IPS-15b (cell line): ENCODE measurements around the gene AHCYL2.
"Not testable (repeated sequence)": the region's sequence is repeated elsewhere in the genome, so short reads cannot be mapped to it uniquely, and the experiment has no call there.

Source experiments
- H3K27me3 ChIP-seq: one replicate; pipeline ENCODE4 v1.6.1; 2013; ENCODE audit warnings: low read length; ENCODE audit not compliant: control insufficient read depth, insufficient read depth
- H3K36me3 ChIP-seq: one replicate; pipeline ENCODE4 v1.6.1; 2013; ENCODE audit warnings: low read length; ENCODE audit not compliant: control insufficient read depth, insufficient read depth
- H3K4me1 ChIP-seq: one replicate; pipeline ENCODE4 v1.6.1; 2013; ENCODE audit warnings: mild to moderate bottlenecking, low read length; ENCODE audit not compliant: control insufficient read depth, insufficient read depth
- H3K4me3 ChIP-seq: one replicate; pipeline ENCODE4 v1.5.1; 2013; ENCODE audit warnings: low read depth, low read length
- H3K9ac ChIP-seq: one replicate; pipeline ENCODE4 v1.6.1; 2013; ENCODE audit warnings: low read depth, mild to moderate bottlenecking, low read length
- H3K9me3 ChIP-seq: one replicate; pipeline ENCODE4 v1.6.1; 2013; ENCODE audit warnings: mild to moderate bottlenecking, low read length; ENCODE audit not compliant: control insufficient read depth, insufficient read depth

AHCYL2 gene

GRCh38 chr7:129212126-129212525 is 12.7 kb upstream of the AHCYL2 start:
- Histone ChIP-seq H3K4me1 (no peaks in the 10 kb centered on the region), H3K9ac (no peak overlapping the region), H3K27me3 (no peaks in the 10 kb centered on the region), H3K4me3 (no peak overlapping the region), H3K36me3 (peaks cover 40% of the 10 kb centered on the region), H3K9me3 (no peaks in the 10 kb centered on the region)

DNA sequence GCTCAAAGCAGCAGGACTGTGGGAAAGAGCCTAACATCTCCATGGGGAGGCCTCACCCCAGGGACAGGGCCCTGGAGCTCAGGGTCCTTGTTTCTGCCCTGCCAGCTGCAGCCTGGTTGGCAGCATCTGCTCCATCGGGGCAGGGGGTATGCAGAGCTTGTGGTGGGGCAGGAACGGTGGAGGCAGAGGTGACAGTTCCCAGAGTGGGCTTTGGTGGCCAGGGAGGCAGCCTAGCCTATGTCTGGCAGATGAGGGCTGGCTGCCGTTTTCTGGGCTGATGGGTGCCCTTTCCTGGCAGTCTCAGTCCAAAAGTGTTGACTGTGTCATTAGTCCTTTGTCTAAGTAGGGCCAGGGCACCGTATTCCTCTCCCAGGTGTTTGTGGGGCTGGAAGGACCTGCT is 12.2 kb upstream of the AHCYL2 start:
- H3K4me1 ChIP-seq: no peaks in the 10 kb centered on the region
- H3K36me3 ChIP-seq: peaks cover 39% of the 10 kb centered on the region
- H3K4me3 ChIP-seq: no peak overlapping the region
- no peak overlapping the region for H3K9ac ChIP-seq
- H3K9me3 ChIP-seq: no peaks in the 10 kb centered on the region
- H3K27me3 ChIP-seq: no peaks in the 10 kb centered on the region

DNA sequence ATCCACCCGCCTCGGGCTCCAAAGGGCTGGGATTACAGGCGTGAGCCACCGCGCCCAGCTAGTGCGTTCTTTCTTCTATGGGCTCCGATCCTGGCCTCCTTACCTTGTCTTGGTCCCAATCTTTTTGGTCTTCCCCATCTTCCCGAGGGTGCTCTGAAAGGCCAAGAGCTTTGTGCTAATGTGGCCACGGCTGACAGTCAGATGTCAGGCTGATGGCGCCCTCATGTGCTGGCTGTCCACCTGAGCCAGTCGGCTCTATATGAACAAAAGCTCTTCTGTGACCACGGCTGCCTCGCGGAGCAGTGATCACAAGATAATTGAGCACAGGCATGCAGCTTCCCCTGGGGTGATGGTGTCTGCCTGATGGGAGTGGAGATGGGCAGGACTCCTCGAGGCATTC is 11.0 kb upstream of the AHCYL2 start:
- H3K4me1 ChIP-seq: no peaks in the 10 kb centered on the region

GRCh38 chr7:129215691-129216090 is 9.1 kb upstream of the AHCYL2 start:
- not testable (repeated sequence) for H3K9me3 ChIP-seq, H3K4me1 ChIP-seq
- peaks cover 18% of the 10 kb centered on the region for H3K36me3 ChIP-seq

More for the DNA sequence above, 11.0 kb upstream of the AHCYL2 start:
- Histone ChIP-seq H3K36me3 (peaks cover 33% of the 10 kb centered on the region), H3K9me3 (no peaks in the 10 kb centered on the region), H3K9ac (no peak overlapping the region), H3K4me3 (no peak overlapping the region), H3K27me3 (no peaks in the 10 kb centered on the region)

GRCh38 chr7:129216101-129216715 is 8.6 kb upstream of the AHCYL2 start:
- H3K4me1 ChIP-seq, H3K9me3 ChIP-seq, H3K4me3 ChIP-seq, H3K9ac ChIP-seq, H3K27me3 ChIP-seq: not testable (repeated sequence)
- peaks cover 12% of the 10 kb centered on the region for H3K36me3 ChIP-seq

More at GRCh38 chr7:129215691-129216090, 9.1 kb upstream of the AHCYL2 start:
- not testable (repeated sequence) for H3K9ac ChIP-seq, H3K4me3 ChIP-seq, H3K27me3 ChIP-seq

- not testable (repeated sequence) for H3K4me3 ChIP-seq, H3K4me1 ChIP-seq, H3K27me3 ChIP-seq, H3K9me3 ChIP-seq, H3K36me3 ChIP-seq, H3K9ac ChIP-seq
These were observed 7.9 kb upstream of the AHCYL2 start for GRCh38 chr7:129216821-129217416.

- no peak overlapping the region for H3K9ac ChIP-seq
- no peaks in the 10 kb centered on the region for H3K4me1 ChIP-seq
- H3K9me3 ChIP-seq: no peaks in the 10 kb centered on the region
- no peaks in the 10 kb centered on the region for H3K36me3 ChIP-seq
- H3K27me3 ChIP-seq: no peaks in the 10 kb centered on the region
- no peak overlapping the region for H3K4me3 ChIP-seq
These were observed 6.2 kb upstream of the AHCYL2 start for GRCh38 chr7:129218514-129219062.

DNA sequence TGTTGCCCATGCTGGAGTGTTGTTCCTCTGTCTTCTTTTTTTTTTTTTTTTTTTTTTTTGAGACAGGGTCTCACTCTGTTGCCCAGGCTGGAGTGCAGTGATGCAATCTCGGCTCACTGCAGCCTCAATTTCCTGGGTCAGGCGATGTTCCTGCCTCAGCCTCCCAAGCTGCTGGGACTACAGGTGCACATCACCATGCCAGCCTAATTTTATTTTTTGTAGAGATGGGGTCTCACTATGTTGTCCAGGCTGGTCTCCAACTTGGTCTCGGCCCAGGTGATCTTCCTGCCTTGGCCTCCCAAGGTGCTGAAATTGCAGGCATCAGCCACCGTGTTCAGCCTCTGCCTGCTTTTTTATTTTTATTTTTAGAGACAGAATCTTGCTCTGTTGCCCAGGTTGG is 5.7 kb upstream of the AHCYL2 start:
- H3K4me3 ChIP-seq, H3K36me3 ChIP-seq, H3K27me3 ChIP-seq, H3K9me3 ChIP-seq, H3K9ac ChIP-seq, H3K4me1 ChIP-seq: not testable (repeated sequence)

GRCh38 chr7:129222064-129222463 is 2.8 kb upstream of the AHCYL2 start:
- Histone ChIP-seq H3K9me3 (no peaks in the 10 kb centered on the region), H3K4me3 (no peak overlapping the region), H3K27me3 (no peaks in the 10 kb centered on the region), H3K4me1 (peaks cover 6% of the 10 kb centered on the region), H3K36me3 (peaks cover 2% of the 10 kb centered on the region), H3K9ac (no peak overlapping the region)

DNA sequence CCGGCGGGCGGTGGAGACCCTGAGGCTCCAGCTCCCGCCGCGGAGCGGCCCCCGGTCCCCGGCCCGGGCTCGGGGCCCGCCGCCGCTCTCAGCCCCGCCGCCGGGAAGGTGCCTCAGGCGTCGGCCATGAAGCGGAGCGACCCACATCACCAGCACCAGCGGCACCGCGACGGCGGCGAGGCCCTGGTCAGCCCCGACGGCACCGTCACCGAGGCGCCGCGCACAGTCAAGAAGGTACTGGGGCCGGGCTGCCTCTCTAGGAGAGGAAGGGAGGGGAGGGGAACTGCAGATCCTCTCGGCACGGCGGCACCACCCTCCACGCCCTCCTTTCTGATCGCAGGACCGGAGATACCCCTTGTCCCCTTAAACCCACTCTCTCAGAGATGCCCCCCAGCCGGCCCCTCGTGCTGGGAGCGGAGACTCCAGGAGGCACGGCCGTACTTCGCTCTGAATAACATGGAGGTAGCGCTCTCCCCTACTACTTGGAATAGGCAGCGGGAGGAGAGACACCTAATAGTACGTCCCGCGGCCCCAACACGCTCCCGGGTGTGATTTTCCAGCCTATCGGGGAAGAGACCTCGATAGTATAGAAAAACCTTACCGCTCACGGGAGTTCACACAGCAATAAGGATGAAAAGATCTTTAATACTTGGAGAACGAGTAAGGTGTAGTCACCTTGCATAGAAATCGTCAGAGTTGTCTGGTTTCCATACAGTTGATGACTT is 538 bp downstream of the AHCYL2 start:
- Histone ChIP-seq H3K4me3 (peak overlapping the region; percentile 81), H3K9me3 (no peaks in the 10 kb centered on the region), H3K36me3 (peaks cover 2% of the 10 kb centered on the region), H3K4me1 (peaks cover 6% of the 10 kb centered on the region), H3K9ac (peak overlapping the region; percentile 68), H3K27me3 (no peaks in the 10 kb centered on the region)

GRCh38 chr7:129225931-129226572 is 1.2 kb downstream of the AHCYL2 start:
- Histone ChIP-seq H3K4me1 (peaks cover 6% of the 10 kb centered on the region), H3K27me3 (no peaks in the 10 kb centered on the region), H3K9me3 (no peaks in the 10 kb centered on the region), H3K36me3 (peaks cover 2% of the 10 kb centered on the region), H3K9ac (peak overlapping the region; percentile 68), H3K4me3 (peak overlapping the region; percentile 81)
